ENCODE data around the gene LCE5A. TPM values are rescaled to one million over a fixed set of nuclear protein-coding genes. Genes with fewer than 3 reads are reported as not detected.

The LCE5A gene
- total and polyA plus RNA-seq, 4 donors = not detected

DNA sequence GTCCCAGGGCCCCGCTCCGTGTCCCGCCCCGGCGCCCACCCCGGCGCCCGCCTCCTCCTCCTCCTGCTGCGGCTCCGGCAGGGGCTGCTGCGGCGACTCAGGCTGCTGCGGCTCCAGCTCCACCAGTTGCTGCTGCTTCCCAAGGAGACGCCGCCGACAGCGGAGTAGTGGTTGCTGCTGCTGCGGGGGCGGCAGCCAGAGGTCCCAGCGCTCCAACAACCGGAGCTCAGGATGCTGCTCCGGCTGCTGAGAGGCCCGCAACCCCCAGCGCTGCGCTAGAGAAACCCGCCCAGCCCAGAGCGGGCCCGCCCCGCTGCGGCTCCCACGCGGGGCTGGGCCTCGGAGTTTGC is 4.8 kb downstream of the LCE5A start:
- no peak overlapping the region for H3K9ac ChIP-seq (ENCODE audit: low read depth in 1 of 2, low read length in 2 of 2)
- H3K4me3 ChIP-seq (ENCODE audit: low read depth in 1 of 3, low read length in 3 of 3) = peak overlapping the region in 1 of 3 donors; percentile 16
- no peaks in the 10 kb centered on the region for H3K36me3 ChIP-seq (ENCODE audit: control insufficient read depth in 4 of 4, insufficient read depth in 3 of 4, low read depth in 1 of 4, low read length in 3 of 4)
- TF ChIP-seq YY1 (IDR thresholded peaks at IDR 0.05) (no peak), TAF1 (conservative IDR thresholded peaks at IDR 0.05) (no peak), RXRA (IDR thresholded peaks at IDR 0.05) (no peak), RAD21 (IDR thresholded peaks at IDR 0.05) (no peak), JUND (IDR thresholded peaks at IDR 0.05) (no peak), HNF4G (IDR thresholded peaks at IDR 0.05) (no peak), FOXA1 (IDR thresholded peaks at IDR 0.05) (no peak), FOXA2 (IDR thresholded peaks at IDR 0.05) (no peak), SP1 (IDR thresholded peaks at IDR 0.05) (no peak), HNF4A (conservative IDR thresholded peaks at IDR 0.05) (no peak), GABPA (IDR thresholded peaks at IDR 0.05 in 1 of 2, conservative IDR thresholded peaks at IDR 0.05 in 1 of 2) (no peak), NR2F2 (IDR thresholded peaks at IDR 0.05) (no peak)
- TF ChIP-seq, protein P1, sequence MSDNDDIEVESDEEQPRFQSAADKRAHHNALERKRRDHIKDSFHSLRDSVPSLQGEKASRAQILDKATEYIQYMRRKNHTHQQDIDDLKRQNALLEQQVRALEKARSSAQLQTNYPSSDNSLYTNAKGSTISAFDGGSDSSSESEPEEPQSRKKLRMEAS (IDR thresholded peaks at IDR 0.05) = no peak
- TF ChIP-seq, protein P2, sequence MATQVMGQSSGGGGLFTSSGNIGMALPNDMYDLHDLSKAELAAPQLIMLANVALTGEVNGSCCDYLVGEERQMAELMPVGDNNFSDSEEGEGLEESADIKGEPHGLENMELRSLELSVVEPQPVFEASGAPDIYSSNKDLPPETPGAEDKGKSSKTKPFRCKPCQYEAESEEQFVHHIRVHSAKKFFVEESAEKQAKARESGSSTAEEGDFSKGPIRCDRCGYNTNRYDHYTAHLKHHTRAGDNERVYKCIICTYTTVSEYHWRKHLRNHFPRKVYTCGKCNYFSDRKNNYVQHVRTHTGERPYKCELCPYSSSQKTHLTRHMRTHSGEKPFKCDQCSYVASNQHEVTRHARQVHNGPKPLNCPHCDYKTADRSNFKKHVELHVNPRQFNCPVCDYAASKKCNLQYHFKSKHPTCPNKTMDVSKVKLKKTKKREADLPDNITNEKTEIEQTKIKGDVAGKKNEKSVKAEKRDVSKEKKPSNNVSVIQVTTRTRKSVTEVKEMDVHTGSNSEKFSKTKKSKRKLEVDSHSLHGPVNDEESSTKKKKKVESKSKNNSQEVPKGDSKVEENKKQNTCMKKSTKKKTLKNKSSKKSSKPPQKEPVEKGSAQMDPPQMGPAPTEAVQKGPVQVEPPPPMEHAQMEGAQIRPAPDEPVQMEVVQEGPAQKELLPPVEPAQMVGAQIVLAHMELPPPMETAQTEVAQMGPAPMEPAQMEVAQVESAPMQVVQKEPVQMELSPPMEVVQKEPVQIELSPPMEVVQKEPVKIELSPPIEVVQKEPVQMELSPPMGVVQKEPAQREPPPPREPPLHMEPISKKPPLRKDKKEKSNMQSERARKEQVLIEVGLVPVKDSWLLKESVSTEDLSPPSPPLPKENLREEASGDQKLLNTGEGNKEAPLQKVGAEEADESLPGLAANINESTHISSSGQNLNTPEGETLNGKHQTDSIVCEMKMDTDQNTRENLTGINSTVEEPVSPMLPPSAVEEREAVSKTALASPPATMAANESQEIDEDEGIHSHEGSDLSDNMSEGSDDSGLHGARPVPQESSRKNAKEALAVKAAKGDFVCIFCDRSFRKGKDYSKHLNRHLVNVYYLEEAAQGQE (IDR thresholded peaks at IDR 0.05) = no peak
- TF ChIP-seq, protein P3, sequence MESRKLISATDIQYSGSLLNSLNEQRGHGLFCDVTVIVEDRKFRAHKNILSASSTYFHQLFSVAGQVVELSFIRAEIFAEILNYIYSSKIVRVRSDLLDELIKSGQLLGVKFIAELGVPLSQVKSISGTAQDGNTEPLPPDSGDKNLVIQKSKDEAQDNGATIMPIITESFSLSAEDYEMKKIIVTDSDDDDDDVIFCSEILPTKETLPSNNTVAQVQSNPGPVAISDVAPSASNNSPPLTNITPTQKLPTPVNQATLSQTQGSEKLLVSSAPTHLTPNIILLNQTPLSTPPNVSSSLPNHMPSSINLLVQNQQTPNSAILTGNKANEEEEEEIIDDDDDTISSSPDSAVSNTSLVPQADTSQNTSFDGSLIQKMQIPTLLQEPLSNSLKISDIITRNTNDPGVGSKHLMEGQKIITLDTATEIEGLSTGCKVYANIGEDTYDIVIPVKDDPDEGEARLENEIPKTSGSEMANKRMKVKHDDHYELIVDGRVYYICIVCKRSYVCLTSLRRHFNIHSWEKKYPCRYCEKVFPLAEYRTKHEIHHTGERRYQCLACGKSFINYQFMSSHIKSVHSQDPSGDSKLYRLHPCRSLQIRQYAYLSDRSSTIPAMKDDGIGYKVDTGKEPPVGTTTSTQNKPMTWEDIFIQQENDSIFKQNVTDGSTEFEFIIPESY (IDR thresholded peaks at IDR 0.05) = no peak
- TF ChIP-seq, protein P4, sequence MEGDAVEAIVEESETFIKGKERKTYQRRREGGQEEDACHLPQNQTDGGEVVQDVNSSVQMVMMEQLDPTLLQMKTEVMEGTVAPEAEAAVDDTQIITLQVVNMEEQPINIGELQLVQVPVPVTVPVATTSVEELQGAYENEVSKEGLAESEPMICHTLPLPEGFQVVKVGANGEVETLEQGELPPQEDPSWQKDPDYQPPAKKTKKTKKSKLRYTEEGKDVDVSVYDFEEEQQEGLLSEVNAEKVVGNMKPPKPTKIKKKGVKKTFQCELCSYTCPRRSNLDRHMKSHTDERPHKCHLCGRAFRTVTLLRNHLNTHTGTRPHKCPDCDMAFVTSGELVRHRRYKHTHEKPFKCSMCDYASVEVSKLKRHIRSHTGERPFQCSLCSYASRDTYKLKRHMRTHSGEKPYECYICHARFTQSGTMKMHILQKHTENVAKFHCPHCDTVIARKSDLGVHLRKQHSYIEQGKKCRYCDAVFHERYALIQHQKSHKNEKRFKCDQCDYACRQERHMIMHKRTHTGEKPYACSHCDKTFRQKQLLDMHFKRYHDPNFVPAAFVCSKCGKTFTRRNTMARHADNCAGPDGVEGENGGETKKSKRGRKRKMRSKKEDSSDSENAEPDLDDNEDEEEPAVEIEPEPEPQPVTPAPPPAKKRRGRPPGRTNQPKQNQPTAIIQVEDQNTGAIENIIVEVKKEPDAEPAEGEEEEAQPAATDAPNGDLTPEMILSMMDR (IDR thresholded peaks at IDR 0.05; ENCODE audit: low read depth, low read length, missing input control) = no peak
- H3K9me3 ChIP-seq (ENCODE audit: control insufficient read depth in 4 of 4, low read length in 3 of 4) = no peaks in the 10 kb centered on the region
- WGBS = 5% methylated on average over 33 of the region's 33 CpGs
- H3K27ac ChIP-seq (ENCODE audit: low read depth in 1 of 2, low read length in 2 of 2) = no peak overlapping the region
- H3K4me1 ChIP-seq (ENCODE audit: control insufficient read depth in 4 of 4, insufficient read depth in 4 of 4, low read length in 3 of 4) = peaks cover 0 to 10% (median 5%) of the 10 kb centered on the region in 4 donors
- H3K27me3 ChIP-seq (ENCODE audit: control insufficient read depth in 4 of 4, insufficient read depth in 4 of 4, low read length in 3 of 4) = peaks cover 0 to 23% (median 4%) of the 10 kb centered on the region in 4 donors
- DNase-seq (ENCODE audit: low spot score) = no peak

DNA sequence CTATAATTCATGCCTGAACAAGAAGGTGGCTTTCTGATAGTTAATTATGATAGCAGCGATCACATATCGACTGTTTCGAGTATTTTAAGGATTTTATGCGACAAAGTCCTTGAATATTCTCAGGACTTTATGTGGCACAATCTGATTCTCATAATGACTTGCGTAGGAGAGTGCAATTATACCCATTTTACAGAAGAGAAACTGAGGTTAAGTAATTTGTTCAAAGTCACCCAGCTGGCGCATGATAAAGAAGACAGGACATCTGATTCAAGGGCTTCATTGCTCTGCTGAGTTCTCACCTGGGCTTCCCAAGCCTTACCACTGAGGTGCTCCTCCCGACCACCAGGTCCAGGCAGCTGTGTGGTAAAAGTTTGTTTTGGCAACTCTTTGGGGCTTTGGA is 5.5 kb downstream of the LCE5A start:
- TF ChIP-seq, protein P5, sequence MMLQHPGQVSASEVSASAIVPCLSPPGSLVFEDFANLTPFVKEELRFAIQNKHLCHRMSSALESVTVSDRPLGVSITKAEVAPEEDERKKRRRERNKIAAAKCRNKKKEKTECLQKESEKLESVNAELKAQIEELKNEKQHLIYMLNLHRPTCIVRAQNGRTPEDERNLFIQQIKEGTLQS (IDR thresholded peaks at IDR 0.05) = no peak
- TF ChIP-seq TAF1 (conservative IDR thresholded peaks at IDR 0.05) (no peak), YY1 (IDR thresholded peaks at IDR 0.05) (no peak), GABPA (IDR thresholded peaks at IDR 0.05 in 1 of 2, conservative IDR thresholded peaks at IDR 0.05 in 1 of 2) (no peak), HNF4G (IDR thresholded peaks at IDR 0.05) (no peak), SP1 (IDR thresholded peaks at IDR 0.05) (no peak), RAD21 (IDR thresholded peaks at IDR 0.05) (no peak), EGR1 (IDR thresholded peaks at IDR 0.05; ENCODE audit: low read depth in 2 of 2) (no peak), HNF4A (conservative IDR thresholded peaks at IDR 0.05) (no peak)
- no peak overlapping the region for H3K27ac ChIP-seq (ENCODE audit: low read depth in 1 of 2, low read length in 2 of 2)
- H3K27me3 ChIP-seq (ENCODE audit: control insufficient read depth in 4 of 4, insufficient read depth in 4 of 4, low read length in 3 of 4) = peaks cover 0 to 19% (median 4%) of the 10 kb centered on the region in 4 donors
- H3K4me1 ChIP-seq (ENCODE audit: control insufficient read depth in 4 of 4, insufficient read depth in 4 of 4, low read length in 3 of 4) = peaks cover 0 to 10% (median 5%) of the 10 kb centered on the region in 4 donors
- 67% methylated on average over 7 of the region's 7 CpGs for WGBS
- H3K36me3 ChIP-seq (ENCODE audit: control insufficient read depth in 4 of 4, insufficient read depth in 3 of 4, low read depth in 1 of 4, low read length in 3 of 4) = no peaks in the 10 kb centered on the region
- H3K9me3 ChIP-seq (ENCODE audit: control insufficient read depth in 4 of 4, low read length in 3 of 4) = no peaks in the 10 kb centered on the region
- H3K9ac ChIP-seq (ENCODE audit: low read depth in 1 of 2, low read length in 2 of 2) = no peak overlapping the region
- no peak overlapping the region for H3K4me3 ChIP-seq (ENCODE audit: low read depth in 1 of 3, low read length in 3 of 3)
- DNase-seq (ENCODE audit: low spot score) = no peak
